ENCODE measurements around the gene IL10RB. TPM values are rescaled to one million over a fixed set of nuclear protein-coding genes. Genes with fewer than 3 reads are reported as not detected.
"Not testable (repeated sequence)": the region's sequence is repeated elsewhere in the genome, so short reads cannot be mapped to it uniquely, and the experiment has no call there.

The IL10RB gene
- total and polyA plus RNA-seq, 2 donors = 38.2 to 42.9 TPM

- DNase-seq (ENCODE audit: low read depth in 6 of 9, low spot score in 9 of 9) = no peak
- H3K27me3 ChIP-seq (ENCODE audit: control insufficient read depth in 2 of 2, insufficient read depth in 1 of 2, low read length in 1 of 2) = no peaks in the 10 kb centered on the region
- H3K9me3 ChIP-seq (ENCODE audit: control insufficient read depth in 2 of 2, insufficient read depth in 1 of 2, low read length in 1 of 2) = no peaks in the 10 kb centered on the region
- peak overlapping the region; percentile 48 to 77 for H3K27ac ChIP-seq (ENCODE audit: low read depth in 1 of 2, low read length in 1 of 2)
- H3K4me1 ChIP-seq (ENCODE audit: control insufficient read depth in 2 of 2, insufficient read depth in 2 of 2, low read length in 2 of 2) = peaks cover 28 to 33% of the 10 kb centered on the region in 2 donors
- 86% methylated on average over 4 of the region's 4 CpGs for WGBS
- H3K4me3 ChIP-seq (ENCODE audit: low read length in 2 of 2) = no peak overlapping the region
- peaks cover 18 to 31% of the 10 kb centered on the region in 2 donors for H3K36me3 ChIP-seq (ENCODE audit: control insufficient read depth in 2 of 2, insufficient read depth in 2 of 2, low read length in 1 of 2)
These were observed 28.0 kb upstream of the IL10RB start for GRCh38 chr21:33238146-33238545.

DNA sequence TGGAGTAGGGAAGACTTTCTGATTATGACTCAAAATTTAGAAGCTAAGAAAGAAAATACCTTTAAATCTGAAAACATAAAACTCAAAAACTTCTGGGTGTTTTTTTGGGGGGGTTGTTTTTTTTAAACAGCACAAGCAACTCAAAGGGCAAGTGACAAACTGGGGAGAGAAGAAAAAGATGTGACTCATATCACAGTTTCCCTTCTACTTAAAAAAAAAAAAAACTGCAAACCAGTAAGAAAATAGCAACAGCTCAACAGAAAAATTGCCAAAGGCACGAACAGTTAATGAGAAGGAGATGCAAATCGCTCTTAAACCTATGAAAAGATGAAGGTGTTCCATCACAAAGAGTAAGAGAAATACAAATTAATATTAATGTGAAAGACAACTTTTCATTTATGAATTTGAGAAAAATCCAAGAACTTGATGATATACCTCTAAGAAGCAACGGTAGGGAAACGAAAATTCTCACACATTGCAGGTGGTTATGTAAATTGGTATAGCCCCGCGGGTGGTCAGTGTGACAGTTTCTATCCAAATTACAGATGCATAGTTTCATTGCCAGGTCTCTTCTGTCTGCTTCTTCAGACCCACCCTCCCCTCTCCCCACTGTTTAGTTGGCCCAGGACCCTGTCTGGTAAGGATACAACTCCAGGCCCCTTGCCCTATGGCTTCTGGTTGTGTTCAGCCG, 27.5 kb upstream of the IL10RB start:
- peaks cover 28 to 36% of the 10 kb centered on the region in 2 donors for H3K4me1 ChIP-seq (ENCODE audit: control insufficient read depth in 2 of 2, insufficient read depth in 2 of 2, low read length in 2 of 2)
- DNase-seq (ENCODE audit: low read depth in 6 of 9, low spot score in 9 of 9) = peak in 1 of 9 donors; percentile 45
- H3K27ac ChIP-seq (ENCODE audit: low read depth in 1 of 2, low read length in 1 of 2) = peak overlapping the region; percentile 48 to 77
- no peaks in the 10 kb centered on the region for H3K9me3 ChIP-seq (ENCODE audit: control insufficient read depth in 2 of 2, insufficient read depth in 1 of 2, low read length in 1 of 2)
- H3K27me3 ChIP-seq (ENCODE audit: control insufficient read depth in 2 of 2, insufficient read depth in 1 of 2, low read length in 1 of 2) = no peaks in the 10 kb centered on the region
- H3K4me3 ChIP-seq (ENCODE audit: low read length in 2 of 2) = no peak overlapping the region
- 84% methylated on average over 7 of the region's 7 CpGs for WGBS
- H3K36me3 ChIP-seq (ENCODE audit: control insufficient read depth in 2 of 2, insufficient read depth in 2 of 2, low read length in 1 of 2) = peaks cover 19 to 34% of the 10 kb centered on the region in 2 donors

- peaks cover 24 to 35% of the 10 kb centered on the region in 2 donors for H3K36me3 ChIP-seq (ENCODE audit: control insufficient read depth in 2 of 2, insufficient read depth in 2 of 2, low read length in 1 of 2)
- not testable (repeated sequence) for DNase-seq (ENCODE audit: low read depth in 6 of 9, low spot score in 9 of 9); H3K9me3 ChIP-seq (ENCODE audit: control insufficient read depth in 2 of 2, insufficient read depth in 1 of 2, low read length in 1 of 2); H3K4me3 ChIP-seq (ENCODE audit: low read length in 2 of 2); H3K27me3 ChIP-seq (ENCODE audit: control insufficient read depth in 2 of 2, insufficient read depth in 1 of 2, low read length in 1 of 2)
- H3K27ac ChIP-seq (ENCODE audit: low read depth in 1 of 2, low read length in 1 of 2) = peak overlapping the region; percentile 34 to 66
- H3K4me1 ChIP-seq (ENCODE audit: control insufficient read depth in 2 of 2, insufficient read depth in 2 of 2, low read length in 2 of 2) = peaks cover 30 to 43% of the 10 kb centered on the region in 2 donors
These were observed 26.5 kb upstream of the IL10RB start for GRCh38 chr21:33239559-33240127.

GRCh38 chr21:33240404-33240803, 25.8 kb upstream of the IL10RB start:
- 95% methylated on average over 2 of the region's 2 CpGs for WGBS

GRCh38 chr21:33241846-33242245, 24.3 kb upstream of the IL10RB start:
- Histone ChIP-seq H3K4me1 (ENCODE audit: control insufficient read depth in 2 of 2, insufficient read depth in 2 of 2, low read length in 2 of 2) (peaks cover 21 to 40% of the 10 kb centered on the region in 2 donors), H3K27ac (ENCODE audit: low read depth in 1 of 2, low read length in 1 of 2) (peak overlapping the region in 1 of 2 donors; percentile 18), H3K36me3 (ENCODE audit: control insufficient read depth in 2 of 2, insufficient read depth in 2 of 2, low read length in 1 of 2) (peaks cover 38 to 48% of the 10 kb centered on the region in 2 donors), H3K4me3 (ENCODE audit: low read length in 2 of 2) (no peak overlapping the region), H3K9me3 (ENCODE audit: control insufficient read depth in 2 of 2, insufficient read depth in 1 of 2, low read length in 1 of 2) (no peaks in the 10 kb centered on the region), H3K27me3 (ENCODE audit: control insufficient read depth in 2 of 2, insufficient read depth in 1 of 2, low read length in 1 of 2) (no peaks in the 10 kb centered on the region)
- 59% methylated on average over 2 of the region's 2 CpGs for WGBS
- peak in 3 of 9 donors; percentile 26 to 67 (median 50) for DNase-seq (ENCODE audit: low read depth in 6 of 9, low spot score in 9 of 9)

More at GRCh38 chr21:33240404-33240803, 25.8 kb upstream of the IL10RB start:
- Histone ChIP-seq H3K9me3 (ENCODE audit: control insufficient read depth in 2 of 2, insufficient read depth in 1 of 2, low read length in 1 of 2) (no peaks in the 10 kb centered on the region), H3K4me1 (ENCODE audit: control insufficient read depth in 2 of 2, insufficient read depth in 2 of 2, low read length in 2 of 2) (peaks cover 29 to 44% of the 10 kb centered on the region in 2 donors), H3K27me3 (ENCODE audit: control insufficient read depth in 2 of 2, insufficient read depth in 1 of 2, low read length in 1 of 2) (no peaks in the 10 kb centered on the region), H3K36me3 (ENCODE audit: control insufficient read depth in 2 of 2, insufficient read depth in 2 of 2, low read length in 1 of 2) (peaks cover 29 to 42% of the 10 kb centered on the region in 2 donors), H3K27ac (ENCODE audit: low read depth in 1 of 2, low read length in 1 of 2) (no peak overlapping the region), H3K4me3 (ENCODE audit: low read length in 2 of 2) (no peak overlapping the region)
- DNase-seq (ENCODE audit: low read depth in 6 of 9, low spot score in 9 of 9) = no peak

GRCh38 chr21:33242846-33243245, 23.3 kb upstream of the IL10RB start:
- not testable (repeated sequence) for H3K27me3 ChIP-seq (ENCODE audit: control insufficient read depth in 2 of 2, insufficient read depth in 1 of 2, low read length in 1 of 2); H3K27ac ChIP-seq (ENCODE audit: low read depth in 1 of 2, low read length in 1 of 2); DNase-seq (ENCODE audit: low read depth in 6 of 9, low spot score in 9 of 9); H3K4me3 ChIP-seq (ENCODE audit: low read length in 2 of 2); H3K9me3 ChIP-seq (ENCODE audit: control insufficient read depth in 2 of 2, insufficient read depth in 1 of 2, low read length in 1 of 2)
- Histone ChIP-seq H3K36me3 (ENCODE audit: control insufficient read depth in 2 of 2, insufficient read depth in 2 of 2, low read length in 1 of 2) (peaks cover 42 to 49% of the 10 kb centered on the region in 2 donors), H3K4me1 (ENCODE audit: control insufficient read depth in 2 of 2, insufficient read depth in 2 of 2, low read length in 2 of 2) (peaks cover 21 to 39% of the 10 kb centered on the region in 2 donors)
- 96% methylated on average over 8 of the region's 8 CpGs for WGBS

GRCh38 chr21:33244082-33244778, 21.9 kb upstream of the IL10RB start:
- Histone ChIP-seq H3K27me3 (ENCODE audit: control insufficient read depth in 2 of 2, insufficient read depth in 1 of 2, low read length in 1 of 2) (no peaks in the 10 kb centered on the region), H3K27ac (ENCODE audit: low read depth in 1 of 2, low read length in 1 of 2) (peak overlapping the region; percentile 62 to 67), H3K4me3 (ENCODE audit: low read length in 2 of 2) (no peak overlapping the region), H3K9me3 (ENCODE audit: control insufficient read depth in 2 of 2, insufficient read depth in 1 of 2, low read length in 1 of 2) (no peaks in the 10 kb centered on the region), H3K4me1 (ENCODE audit: control insufficient read depth in 2 of 2, insufficient read depth in 2 of 2, low read length in 2 of 2) (peaks cover 15 to 30% of the 10 kb centered on the region in 2 donors), H3K36me3 (ENCODE audit: control insufficient read depth in 2 of 2, insufficient read depth in 2 of 2, low read length in 1 of 2) (peaks cover 48 to 61% of the 10 kb centered on the region in 2 donors)
- WGBS = 52% methylated on average over 6 of the region's 6 CpGs
- DNase-seq (ENCODE audit: low read depth in 6 of 9, low spot score in 9 of 9) = peak in 1 of 9 donors; percentile 50

GRCh38 chr21:33244779-33245105, 21.4 kb upstream of the IL10RB start:
- WGBS = 92% methylated on average over 2 of the region's 2 CpGs
- H3K4me1 ChIP-seq (ENCODE audit: control insufficient read depth in 2 of 2, insufficient read depth in 2 of 2, low read length in 2 of 2) = peaks cover 15 to 28% of the 10 kb centered on the region in 2 donors
- H3K27ac ChIP-seq (ENCODE audit: low read depth in 1 of 2, low read length in 1 of 2) = peak overlapping the region in 1 of 2 donors; percentile 67
- H3K4me3 ChIP-seq (ENCODE audit: low read length in 2 of 2) = no peak overlapping the region
- DNase-seq (ENCODE audit: low read depth in 6 of 9, low spot score in 9 of 9) = no peak
- H3K36me3 ChIP-seq (ENCODE audit: control insufficient read depth in 2 of 2, insufficient read depth in 2 of 2, low read length in 1 of 2) = peaks cover 51 to 66% of the 10 kb centered on the region in 2 donors
- no peaks in the 10 kb centered on the region for H3K9me3 ChIP-seq (ENCODE audit: control insufficient read depth in 2 of 2, insufficient read depth in 1 of 2, low read length in 1 of 2)
- H3K27me3 ChIP-seq (ENCODE audit: control insufficient read depth in 2 of 2, insufficient read depth in 1 of 2, low read length in 1 of 2) = no peaks in the 10 kb centered on the region
